Muscle layer of duodenum (tissue), 2 donors: ENCODE measurements around the gene RALGPS1.

Source experiments
- H3K27ac ChIP-seq: one replicate; pipeline ENCODE4 v1.7.0; 2013; ENCODE audit warnings: mild to moderate bottlenecking, low read length
- H3K27me3 ChIP-seq: one replicate; pipeline ENCODE4 v1.7.0; 2013; ENCODE audit warnings: low read depth, mild to moderate bottlenecking, control low read depth, low read length
- H3K36me3 ChIP-seq, 2 donors: one replicate each; pipeline ENCODE4 v1.7.0; 2013; ENCODE audit warnings: low read length in 2 of 2, control low read depth in 1 of 2, mild to moderate bottlenecking in 1 of 2; ENCODE audit not compliant: insufficient read depth in 2 of 2, control insufficient read depth in 1 of 2
- H3K4me1 ChIP-seq, 2 donors: one replicate each; pipeline ENCODE4 v1.7.0; 2013; ENCODE audit warnings: low read length in 2 of 2, mild to moderate bottlenecking in 2 of 2, control low read depth in 1 of 2, moderate library complexity in 1 of 2; ENCODE audit not compliant: insufficient read depth in 2 of 2, control insufficient read depth in 1 of 2
- H3K4me3 ChIP-seq, 2 donors: one replicate each; pipeline ENCODE4 v1.7.0; 2013; ENCODE audit warnings: low read length in 2 of 2, low read depth in 1 of 2, mild to moderate bottlenecking in 1 of 2
- H3K9me3 ChIP-seq, 2 donors: one replicate each; pipeline ENCODE4 v1.7.0; 2013; ENCODE audit warnings: low read length in 2 of 2, control low read depth in 1 of 2, mild to moderate bottlenecking in 1 of 2; ENCODE audit not compliant: control insufficient read depth in 1 of 2
- donor health status: healthy.

Gene RALGPS1

DNA sequence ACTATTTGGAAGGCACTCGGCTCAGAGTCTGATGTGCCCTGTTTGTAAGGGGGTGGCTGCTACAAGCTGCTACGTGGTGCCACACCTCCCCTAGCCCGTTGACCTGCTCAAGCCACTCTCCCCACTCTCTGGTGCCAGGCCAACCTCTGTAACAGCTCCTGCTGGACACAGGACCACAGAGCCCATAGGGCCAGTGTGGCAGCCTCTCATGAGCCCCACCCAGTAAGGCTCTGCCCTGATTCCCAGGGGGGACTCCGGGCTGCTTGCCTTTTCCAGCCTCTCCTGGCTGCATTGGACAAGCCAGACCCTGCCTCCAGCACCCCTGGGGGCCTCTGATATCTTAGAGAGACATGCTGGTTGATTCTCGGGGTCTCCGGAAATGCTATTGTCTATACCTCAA lies 261.2 kb downstream of the RALGPS1 start:
- H3K4me3 ChIP-seq: no peak overlapping the region
- H3K27ac ChIP-seq: no peak overlapping the region
- H3K4me1 ChIP-seq: peaks cover 0 to 8% of the 10 kb centered on the region in 2 donors
- no peaks in the 10 kb centered on the region for H3K27me3 ChIP-seq
- H3K9me3 ChIP-seq: no peaks in the 10 kb centered on the region
- H3K36me3 ChIP-seq: no peaks in the 10 kb centered on the region

GRCh38 chr9:127176631-127177030 lies 262.0 kb downstream of the RALGPS1 start:
- no peaks in the 10 kb centered on the region for H3K9me3 ChIP-seq
- H3K4me1 ChIP-seq: peaks cover 0 to 8% of the 10 kb centered on the region in 2 donors
- H3K27me3 ChIP-seq: no peaks in the 10 kb centered on the region
- no peak overlapping the region for H3K4me3 ChIP-seq
- no peaks in the 10 kb centered on the region for H3K36me3 ChIP-seq
- H3K27ac ChIP-seq: no peak overlapping the region

DNA sequence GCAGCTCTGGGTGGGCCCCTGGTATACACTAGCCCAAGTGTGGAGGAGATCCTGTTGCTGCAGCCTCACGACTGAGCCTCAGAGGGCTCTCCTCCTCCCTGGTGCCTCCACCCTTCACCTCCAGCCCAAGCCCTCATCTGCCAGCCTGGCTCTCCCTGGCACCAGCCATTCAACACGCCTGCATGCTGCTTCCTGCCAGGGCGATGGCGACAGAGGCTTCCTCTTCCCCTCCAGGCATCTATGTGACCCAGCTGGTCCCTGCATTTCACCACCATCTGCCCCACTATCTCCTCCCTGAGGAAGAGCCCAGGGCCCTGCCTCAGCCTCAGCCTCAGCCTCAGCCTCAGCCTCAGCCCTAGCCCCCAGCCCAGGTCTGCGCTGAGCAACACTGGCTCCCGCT lies 262.6 kb downstream of the RALGPS1 start:
- no peak overlapping the region for H3K4me3 ChIP-seq
- H3K36me3 ChIP-seq: no peaks in the 10 kb centered on the region
- H3K27me3 ChIP-seq: no peaks in the 10 kb centered on the region
- H3K27ac ChIP-seq: no peak overlapping the region
- H3K9me3 ChIP-seq: no peaks in the 10 kb centered on the region
- peaks cover 0 to 8% of the 10 kb centered on the region in 2 donors for H3K4me1 ChIP-seq

DNA sequence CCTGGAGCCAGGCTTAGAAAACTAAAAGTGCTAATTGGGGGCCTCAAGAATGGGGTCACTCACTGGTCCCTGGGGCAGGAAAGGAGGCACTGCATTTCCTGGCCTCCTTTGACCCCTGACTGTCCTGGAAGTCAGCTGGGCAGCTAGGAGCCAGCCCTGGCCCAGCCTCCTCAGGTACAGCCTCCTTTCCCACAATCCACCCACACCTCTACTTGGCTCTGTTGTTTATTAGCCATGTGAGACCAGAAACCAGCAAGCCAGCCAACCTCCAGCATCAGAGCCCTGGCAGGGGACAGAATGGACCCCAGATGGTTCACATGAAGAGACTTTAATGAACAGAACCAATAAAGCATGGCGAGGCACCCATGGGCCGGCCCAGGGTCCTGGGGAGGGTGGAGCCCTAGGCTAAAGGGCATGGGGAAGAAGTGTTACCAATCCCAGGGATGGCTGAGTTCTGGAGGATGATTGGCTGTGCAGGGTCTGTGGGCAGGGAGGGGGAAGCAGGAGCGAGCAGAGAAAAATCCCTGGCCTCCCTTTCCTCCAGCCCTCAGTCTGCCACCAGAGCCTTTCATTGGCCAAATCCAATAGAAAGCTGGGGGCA lies 263.2 kb downstream of the RALGPS1 start:
- Histone ChIP-seq H3K9me3 (no peaks in the 10 kb centered on the region), H3K4me3 (no peak overlapping the region), H3K4me1 (peaks cover 0 to 8% of the 10 kb centered on the region in 2 donors), H3K27me3 (no peaks in the 10 kb centered on the region), H3K27ac (no peak overlapping the region), H3K36me3 (no peaks in the 10 kb centered on the region)

DNA sequence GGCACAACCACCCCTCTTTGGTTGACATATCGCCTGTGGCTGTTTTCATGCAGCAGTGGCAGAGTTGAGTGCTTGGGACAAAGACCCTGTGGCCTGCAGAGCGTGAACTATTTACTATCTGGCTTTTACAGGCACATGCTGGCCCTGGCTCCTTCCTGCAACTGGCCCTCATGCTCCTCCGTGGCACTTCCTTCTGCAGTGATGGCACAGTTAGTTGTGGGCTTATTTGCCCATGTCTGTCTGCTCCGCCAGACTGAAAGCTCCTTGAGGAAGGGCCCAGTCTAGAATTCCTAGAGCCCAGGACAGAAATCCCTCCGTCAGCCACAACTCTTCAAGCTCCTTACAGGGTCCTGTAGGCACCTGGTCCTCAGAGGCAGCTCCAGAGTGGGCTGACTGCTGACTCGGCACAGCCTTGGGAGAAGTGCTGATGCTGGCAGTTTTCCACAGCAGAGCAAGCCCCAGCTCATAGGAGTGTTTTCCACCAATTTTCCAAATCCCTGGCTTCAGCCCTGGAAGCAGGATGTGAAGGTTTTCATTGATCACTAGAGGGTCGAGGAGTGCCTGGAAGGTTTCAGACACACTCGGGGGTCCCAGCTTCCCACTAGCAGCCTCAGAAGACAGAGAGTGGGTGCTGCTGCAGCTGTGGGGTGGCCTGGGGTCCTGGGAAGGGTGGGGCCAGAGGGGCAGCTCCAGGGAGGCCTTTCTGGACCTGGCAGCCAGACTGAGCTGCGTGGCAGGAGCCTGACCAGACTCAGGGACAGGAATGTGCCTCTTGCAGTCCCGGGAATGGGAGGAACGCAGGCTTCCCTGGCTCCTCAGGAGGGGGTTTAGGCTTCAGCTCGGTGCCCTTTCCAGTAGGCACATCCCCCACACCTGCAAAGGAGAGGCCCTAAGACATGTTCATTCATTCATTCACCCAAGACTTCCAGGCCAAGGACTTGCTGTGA lies 264.4 kb downstream of the RALGPS1 start:
- H3K9me3 ChIP-seq: no peaks in the 10 kb centered on the region
- peaks cover 0 to 8% of the 10 kb centered on the region in 2 donors for H3K4me1 ChIP-seq
- no peaks in the 10 kb centered on the region for H3K36me3 ChIP-seq
- no peak overlapping the region for H3K4me3 ChIP-seq
- no peaks in the 10 kb centered on the region for H3K27me3 ChIP-seq
- H3K27ac ChIP-seq: no peak overlapping the region

DNA sequence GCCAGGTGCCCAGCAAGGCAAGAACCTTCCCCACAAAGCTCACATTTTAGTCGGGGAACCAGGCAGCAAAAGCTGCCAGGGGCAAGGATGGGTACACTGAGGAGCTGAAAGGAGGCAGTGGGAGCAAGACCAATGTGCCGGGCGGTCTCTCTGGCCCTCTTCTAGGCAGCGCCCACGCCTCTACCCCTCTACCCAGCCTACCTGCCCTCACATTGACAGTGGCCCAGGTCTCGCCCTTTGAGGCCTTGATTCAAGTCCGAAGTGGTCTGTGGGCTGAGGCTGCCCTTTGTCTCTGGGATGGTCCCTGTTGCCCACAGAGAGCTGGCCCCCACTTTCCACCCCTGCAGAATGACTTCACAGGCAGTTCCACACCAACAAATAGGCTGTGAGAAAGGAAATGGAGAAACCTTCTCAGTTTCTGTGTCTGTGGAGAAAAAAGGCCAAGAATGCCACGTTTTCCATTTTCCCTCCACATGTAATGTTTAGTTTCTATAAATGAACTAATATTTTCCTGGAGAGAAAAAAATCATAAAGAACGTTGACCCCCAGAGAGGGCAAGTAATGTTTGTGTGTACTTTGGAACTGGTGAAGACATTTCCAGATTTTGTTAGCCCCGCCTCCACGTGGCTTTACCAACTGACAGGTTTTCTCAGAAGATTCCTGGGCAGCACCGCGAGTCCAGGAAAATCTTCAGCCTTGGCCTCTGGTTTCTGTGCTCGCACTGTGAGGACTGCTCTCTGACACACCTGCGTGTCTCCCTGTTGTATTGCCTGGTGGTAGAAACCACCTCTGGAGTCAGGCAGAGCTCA lies 265.3 kb downstream of the RALGPS1 start:
- Histone ChIP-seq H3K27ac (no peak overlapping the region), H3K36me3 (no peaks in the 10 kb centered on the region), H3K9me3 (no peaks in the 10 kb centered on the region), H3K4me3 (no peak overlapping the region), H3K27me3 (no peaks in the 10 kb centered on the region), H3K4me1 (peaks cover 0 to 13% of the 10 kb centered on the region in 2 donors)

DNA sequence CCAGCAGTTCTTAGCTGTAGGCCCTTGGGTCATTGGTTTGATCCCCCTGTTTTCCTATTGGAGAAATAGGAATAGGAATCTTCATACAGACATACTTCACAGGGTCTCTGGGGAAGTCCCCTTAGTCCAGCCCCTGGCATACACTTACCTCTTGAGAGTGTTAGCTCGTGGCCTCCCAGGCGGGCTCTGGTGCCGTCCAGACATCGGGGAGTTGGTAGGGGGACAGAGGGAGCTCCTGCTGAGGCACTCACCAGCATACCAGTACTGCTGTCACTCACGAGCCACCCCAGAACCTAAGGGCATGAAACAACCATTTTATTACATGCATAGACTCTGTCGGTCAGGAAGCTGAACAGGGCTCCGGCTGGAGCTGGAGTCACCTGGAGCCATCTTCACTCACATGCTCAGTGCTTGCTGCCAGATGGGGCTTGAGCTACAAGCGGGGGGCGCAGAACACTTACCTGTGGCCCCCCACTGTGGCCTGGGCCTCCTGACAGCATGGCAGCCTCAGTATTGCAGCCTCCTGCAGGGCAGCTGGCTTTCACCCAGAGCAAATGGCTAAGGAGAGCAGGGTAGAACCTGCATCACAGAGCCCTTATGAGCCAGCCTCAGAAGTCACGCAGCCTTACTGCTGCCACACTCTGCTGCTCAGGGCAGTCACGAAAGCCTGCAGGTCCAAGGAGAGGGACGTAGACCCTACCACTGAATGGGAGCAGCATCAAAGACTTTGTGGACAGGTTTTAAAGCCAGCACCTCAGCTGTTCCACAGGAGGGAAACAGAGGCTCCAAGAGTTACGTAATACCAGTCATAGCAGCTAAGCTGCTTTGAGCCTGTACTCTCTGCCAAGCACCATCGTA lies 266.1 kb downstream of the RALGPS1 start:
- Histone ChIP-seq H3K4me3 (no peak overlapping the region), H3K4me1 (peaks cover 4 to 18% of the 10 kb centered on the region in 2 donors), H3K27me3 (no peaks in the 10 kb centered on the region), H3K36me3 (no peaks in the 10 kb centered on the region), H3K9me3 (no peaks in the 10 kb centered on the region), H3K27ac (no peak overlapping the region)

DNA sequence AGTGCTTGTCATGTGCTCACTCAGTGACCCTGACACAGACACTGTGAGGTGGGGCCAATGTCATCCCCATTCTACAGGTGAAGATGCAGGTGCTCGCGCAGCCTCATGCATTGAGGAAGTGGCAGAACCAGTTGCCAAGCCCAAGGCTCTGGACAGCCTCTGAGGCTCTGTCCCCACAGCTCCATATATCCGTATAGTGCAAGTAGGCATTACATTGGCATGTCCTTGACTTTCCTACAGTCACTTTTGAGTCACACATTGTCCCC lies 266.7 kb downstream of the RALGPS1 start:
- no peak overlapping the region for H3K4me3 ChIP-seq
- H3K27ac ChIP-seq: no peak overlapping the region
- H3K9me3 ChIP-seq: no peaks in the 10 kb centered on the region
- H3K4me1 ChIP-seq: peaks cover 4 to 19% of the 10 kb centered on the region in 2 donors
- no peaks in the 10 kb centered on the region for H3K27me3 ChIP-seq
- H3K36me3 ChIP-seq: no peaks in the 10 kb centered on the region

- Histone ChIP-seq H3K27me3 (no peaks in the 10 kb centered on the region), H3K9me3 (no peaks in the 10 kb centered on the region), H3K36me3 (no peaks in the 10 kb centered on the region), H3K4me3 (no peak overlapping the region), H3K4me1 (peaks cover 4 to 24% of the 10 kb centered on the region in 2 donors), H3K27ac (no peak overlapping the region)
These were observed 267.1 kb downstream of the RALGPS1 start for GRCh38 chr9:127181595-127182190.

DNA sequence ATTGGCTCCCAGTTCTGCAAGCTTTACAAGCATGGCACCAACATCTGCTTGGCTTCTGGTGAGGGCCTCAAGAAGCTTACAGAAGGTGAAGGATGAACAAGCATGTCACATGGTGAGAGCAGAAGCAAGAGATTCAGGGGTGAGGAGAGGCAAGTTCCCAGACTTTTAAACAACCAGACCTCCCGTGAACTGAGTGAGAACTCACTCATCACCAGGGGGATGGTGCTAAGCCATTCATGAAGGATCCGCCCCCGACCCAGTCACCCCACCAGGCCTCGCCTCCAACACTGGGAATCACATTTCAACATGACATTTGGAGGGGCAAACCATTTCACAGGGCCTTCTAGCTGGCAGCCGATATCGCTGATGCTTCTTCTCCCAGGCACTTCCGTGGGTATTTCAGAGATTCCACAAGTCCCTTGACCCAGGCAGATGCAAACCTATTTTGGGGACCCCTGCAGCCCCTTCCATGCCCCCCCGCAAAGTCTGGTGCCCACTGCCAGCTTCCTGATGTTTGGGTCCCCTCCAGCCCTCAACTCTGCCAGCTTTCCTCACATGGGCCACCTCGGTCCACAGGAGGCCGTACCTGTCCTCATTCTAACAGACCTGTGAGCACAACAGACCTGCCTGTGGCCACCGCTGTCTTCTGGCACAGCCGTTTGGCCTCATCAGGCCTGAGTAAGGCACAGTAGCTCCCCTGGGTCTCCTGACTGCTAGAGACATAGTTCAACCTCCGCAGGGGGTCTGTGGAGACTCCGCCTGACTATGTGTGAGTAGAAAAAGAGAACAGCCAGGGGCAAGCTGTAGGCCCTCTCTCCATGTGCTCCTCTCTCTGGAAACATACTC lies 268.5 kb downstream of the RALGPS1 start:
- Histone ChIP-seq H3K36me3 (no peaks in the 10 kb centered on the region), H3K27ac (no peak overlapping the region), H3K27me3 (no peaks in the 10 kb centered on the region), H3K9me3 (no peaks in the 10 kb centered on the region), H3K4me3 (no peak overlapping the region), H3K4me1 (peaks cover 4 to 36% of the 10 kb centered on the region in 2 donors)
